Measurements from ENCODE around the gene IL1B. TPM values are rescaled to one million over a fixed set of nuclear protein-coding genes. Genes with fewer than 3 reads are reported as not detected.
A peak's percentile ranks its signal among the peaks of the same experiment; 100 is the strongest.

IL1B gene
- total RNA-seq, 1 donor = 0.36 TPM

DNA sequence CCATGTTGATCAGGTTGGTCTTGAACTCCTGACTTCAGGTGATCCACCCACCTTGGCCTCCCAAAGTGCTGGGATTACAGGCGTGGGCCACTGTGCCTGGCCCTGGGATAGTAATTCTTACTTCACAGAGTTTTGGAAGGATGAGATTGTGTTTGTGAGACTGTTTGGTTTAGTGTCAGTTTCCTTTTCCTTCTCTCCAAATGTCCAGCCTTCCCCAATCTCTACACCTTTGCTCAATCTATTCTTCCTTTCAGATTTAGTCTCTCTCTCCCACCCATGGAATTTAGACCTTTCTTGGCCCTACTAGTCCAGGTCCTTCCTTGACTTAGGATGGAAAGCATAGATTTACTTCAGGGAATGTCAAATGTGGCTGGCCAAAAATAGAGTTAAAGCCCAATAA is 40.1 kb downstream of the IL1B start:
- DNase-seq (ENCODE audit: insufficient read length, low spot score, missing footprints) = no peak

DNA sequence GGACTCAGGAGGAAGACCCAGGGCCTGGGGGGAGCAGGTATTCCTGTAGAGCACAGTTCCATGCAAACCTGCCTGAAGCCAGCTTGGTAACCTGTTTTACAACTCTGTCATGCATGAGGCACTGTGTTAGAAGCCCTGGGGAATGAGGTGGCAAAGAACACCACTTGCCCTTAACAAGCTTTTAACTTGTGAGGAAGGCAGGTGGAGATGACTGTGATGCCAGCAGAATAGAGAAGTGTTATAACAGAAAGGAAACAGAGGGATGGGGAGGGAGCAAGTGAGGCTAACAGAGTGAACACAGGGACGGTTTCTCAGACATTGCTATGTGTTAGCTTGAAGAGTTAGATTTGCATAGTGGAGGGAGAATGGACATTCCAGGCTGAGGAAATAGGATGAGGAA is 40.8 kb downstream of the IL1B start:
- no peak for DNase-seq (ENCODE audit: insufficient read length, low spot score, missing footprints)
- Histone ChIP-seq H4K20me1 (ENCODE audit: insufficient read depth, low read length) (no peaks in the 10 kb centered on the region), H3K27me3 (ENCODE audit: insufficient read depth, low read length) (no peaks in the 10 kb centered on the region), H3K27ac (ENCODE audit: low read depth, low read length) (no peak overlapping the region), H3K4me2 (ENCODE audit: insufficient read depth, low read length) (no peak overlapping the region), H3K9me3 (ENCODE audit: low read depth, low read length) (no peaks in the 10 kb centered on the region), H3K4me3 (ENCODE audit: insufficient read depth, low read length) (no peak overlapping the region), H3K36me3 (ENCODE audit: insufficient read depth, low read length) (no peaks in the 10 kb centered on the region), H3K79me2 (ENCODE audit: insufficient read depth, low read length) (no peaks in the 10 kb centered on the region), H2AFZ (ENCODE audit: low read length) (no peak overlapping the region), H3K4me1 (ENCODE audit: insufficient read depth, low read length) (peaks cover 18% of the 10 kb centered on the region)
- TF ChIP-seq, protein P1, sequence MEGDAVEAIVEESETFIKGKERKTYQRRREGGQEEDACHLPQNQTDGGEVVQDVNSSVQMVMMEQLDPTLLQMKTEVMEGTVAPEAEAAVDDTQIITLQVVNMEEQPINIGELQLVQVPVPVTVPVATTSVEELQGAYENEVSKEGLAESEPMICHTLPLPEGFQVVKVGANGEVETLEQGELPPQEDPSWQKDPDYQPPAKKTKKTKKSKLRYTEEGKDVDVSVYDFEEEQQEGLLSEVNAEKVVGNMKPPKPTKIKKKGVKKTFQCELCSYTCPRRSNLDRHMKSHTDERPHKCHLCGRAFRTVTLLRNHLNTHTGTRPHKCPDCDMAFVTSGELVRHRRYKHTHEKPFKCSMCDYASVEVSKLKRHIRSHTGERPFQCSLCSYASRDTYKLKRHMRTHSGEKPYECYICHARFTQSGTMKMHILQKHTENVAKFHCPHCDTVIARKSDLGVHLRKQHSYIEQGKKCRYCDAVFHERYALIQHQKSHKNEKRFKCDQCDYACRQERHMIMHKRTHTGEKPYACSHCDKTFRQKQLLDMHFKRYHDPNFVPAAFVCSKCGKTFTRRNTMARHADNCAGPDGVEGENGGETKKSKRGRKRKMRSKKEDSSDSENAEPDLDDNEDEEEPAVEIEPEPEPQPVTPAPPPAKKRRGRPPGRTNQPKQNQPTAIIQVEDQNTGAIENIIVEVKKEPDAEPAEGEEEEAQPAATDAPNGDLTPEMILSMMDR (IDR thresholded peaks at IDR 0.05; ENCODE audit: extremely low read depth, low read depth, low read length) = no peak

More for the DNA sequence above, 40.1 kb downstream of the IL1B start:
- Histone ChIP-seq H3K27ac (ENCODE audit: low read depth, low read length) (no peak overlapping the region), H3K9me3 (ENCODE audit: low read depth, low read length) (no peaks in the 10 kb centered on the region), H3K36me3 (ENCODE audit: insufficient read depth, low read length) (no peaks in the 10 kb centered on the region), H3K79me2 (ENCODE audit: insufficient read depth, low read length) (no peaks in the 10 kb centered on the region), H4K20me1 (ENCODE audit: insufficient read depth, low read length) (no peaks in the 10 kb centered on the region), H3K4me3 (ENCODE audit: insufficient read depth, low read length) (no peak overlapping the region), H3K27me3 (ENCODE audit: insufficient read depth, low read length) (no peaks in the 10 kb centered on the region), H3K4me1 (ENCODE audit: insufficient read depth, low read length) (peaks cover 18% of the 10 kb centered on the region), H2AFZ (ENCODE audit: low read length) (no peak overlapping the region), H3K4me2 (ENCODE audit: insufficient read depth, low read length) (no peak overlapping the region)
- TF ChIP-seq, protein P1 (IDR thresholded peaks at IDR 0.05; ENCODE audit: extremely low read depth, low read depth, low read length) = no peak

DNA sequence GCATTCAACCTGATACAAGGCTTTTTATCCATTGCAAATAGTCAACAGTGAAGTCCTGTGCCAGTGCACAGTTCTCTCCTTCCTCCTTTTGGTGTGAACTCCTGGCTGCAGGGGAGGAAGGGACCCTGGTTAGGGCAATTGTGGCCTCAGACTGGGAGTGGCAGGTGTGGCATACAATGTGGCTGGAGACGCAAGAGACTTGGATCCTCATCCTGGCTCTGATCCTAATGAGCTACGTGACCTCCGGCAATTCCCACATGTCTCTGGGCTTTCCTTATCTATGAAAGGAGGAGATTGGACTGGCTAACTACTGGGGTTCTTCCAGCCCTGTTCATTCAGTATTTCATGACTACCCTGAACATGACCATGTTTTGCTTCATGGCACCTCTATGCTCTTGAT is 41.7 kb downstream of the IL1B start:
- H3K4me3 ChIP-seq (ENCODE audit: insufficient read depth, low read length) = no peak overlapping the region
- H3K27ac ChIP-seq (ENCODE audit: low read depth, low read length) = peak overlapping the region; percentile 88
- no peak overlapping the region for H2AFZ ChIP-seq (ENCODE audit: low read length)
- TF ChIP-seq, protein P1 (IDR thresholded peaks at IDR 0.05; ENCODE audit: extremely low read depth, low read depth, low read length) = no peak
- no peaks in the 10 kb centered on the region for H3K79me2 ChIP-seq (ENCODE audit: insufficient read depth, low read length)
- H3K4me1 ChIP-seq (ENCODE audit: insufficient read depth, low read length) = peaks cover 18% of the 10 kb centered on the region
- H3K4me2 ChIP-seq (ENCODE audit: insufficient read depth, low read length) = no peak overlapping the region
- no peaks in the 10 kb centered on the region for H3K9me3 ChIP-seq (ENCODE audit: low read depth, low read length)
- H4K20me1 ChIP-seq (ENCODE audit: insufficient read depth, low read length) = no peaks in the 10 kb centered on the region
- no peaks in the 10 kb centered on the region for H3K36me3 ChIP-seq (ENCODE audit: insufficient read depth, low read length)
- DNase-seq (ENCODE audit: insufficient read length, low spot score, missing footprints) = no peak
- no peaks in the 10 kb centered on the region for H3K27me3 ChIP-seq (ENCODE audit: insufficient read depth, low read length)

GRCh38 chr2:112794131-112794733 is 42.3 kb downstream of the IL1B start:
- TF ChIP-seq, protein P1 (IDR thresholded peaks at IDR 0.05; ENCODE audit: extremely low read depth, low read depth, low read length) = no peak
- H3K4me3 ChIP-seq (ENCODE audit: insufficient read depth, low read length) = no peak overlapping the region
- no peaks in the 10 kb centered on the region for H3K79me2 ChIP-seq (ENCODE audit: insufficient read depth, low read length)
- no peaks in the 10 kb centered on the region for H4K20me1 ChIP-seq (ENCODE audit: insufficient read depth, low read length)
- no peaks in the 10 kb centered on the region for H3K9me3 ChIP-seq (ENCODE audit: low read depth, low read length)
- peak overlapping the region; percentile 88 for H3K27ac ChIP-seq (ENCODE audit: low read depth, low read length)
- H3K4me2 ChIP-seq (ENCODE audit: insufficient read depth, low read length) = peak overlapping the region; percentile 1
- H2AFZ ChIP-seq (ENCODE audit: low read length) = peak overlapping the region; percentile 1
- no peaks in the 10 kb centered on the region for H3K36me3 ChIP-seq (ENCODE audit: insufficient read depth, low read length)
- no peaks in the 10 kb centered on the region for H3K27me3 ChIP-seq (ENCODE audit: insufficient read depth, low read length)
- peaks cover 16% of the 10 kb centered on the region for H3K4me1 ChIP-seq (ENCODE audit: insufficient read depth, low read length)
- DNase-seq (ENCODE audit: insufficient read length, low spot score, missing footprints) = no peak
